LNCAP (cell line): Measurements from ENCODE around the gene PAEP.

Experiments
- TF ChIP-seq, protein P1 (sequence below): fragments of 450-650 bp; IDR thresholded peaks from 2 replicates; pipeline ENCODE4 v1.5.1; 2017; ENCODE audit warnings: mild to moderate bottlenecking

The PAEP gene

DNA sequence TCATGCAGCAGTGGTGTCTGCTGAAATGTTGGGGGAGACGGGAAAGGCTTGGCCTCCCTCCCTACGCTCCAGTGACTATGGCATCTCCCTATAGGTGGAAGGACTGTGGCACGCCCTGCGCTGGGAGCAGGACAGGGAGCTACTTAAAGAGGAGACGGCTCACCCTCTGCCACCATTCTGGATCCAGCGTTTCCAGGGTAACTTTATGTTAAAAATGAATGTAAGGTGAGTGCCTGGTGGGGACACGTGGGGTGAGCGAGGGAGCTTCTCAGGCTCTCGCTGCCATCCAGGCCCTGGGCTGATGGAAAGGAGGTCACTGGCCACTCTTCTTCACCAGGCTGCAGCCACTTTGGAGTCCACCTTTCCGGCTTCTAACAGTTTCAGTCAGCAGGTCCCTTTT, 15.7 kb downstream of the PAEP start:
- TF ChIP-seq, protein P1, sequence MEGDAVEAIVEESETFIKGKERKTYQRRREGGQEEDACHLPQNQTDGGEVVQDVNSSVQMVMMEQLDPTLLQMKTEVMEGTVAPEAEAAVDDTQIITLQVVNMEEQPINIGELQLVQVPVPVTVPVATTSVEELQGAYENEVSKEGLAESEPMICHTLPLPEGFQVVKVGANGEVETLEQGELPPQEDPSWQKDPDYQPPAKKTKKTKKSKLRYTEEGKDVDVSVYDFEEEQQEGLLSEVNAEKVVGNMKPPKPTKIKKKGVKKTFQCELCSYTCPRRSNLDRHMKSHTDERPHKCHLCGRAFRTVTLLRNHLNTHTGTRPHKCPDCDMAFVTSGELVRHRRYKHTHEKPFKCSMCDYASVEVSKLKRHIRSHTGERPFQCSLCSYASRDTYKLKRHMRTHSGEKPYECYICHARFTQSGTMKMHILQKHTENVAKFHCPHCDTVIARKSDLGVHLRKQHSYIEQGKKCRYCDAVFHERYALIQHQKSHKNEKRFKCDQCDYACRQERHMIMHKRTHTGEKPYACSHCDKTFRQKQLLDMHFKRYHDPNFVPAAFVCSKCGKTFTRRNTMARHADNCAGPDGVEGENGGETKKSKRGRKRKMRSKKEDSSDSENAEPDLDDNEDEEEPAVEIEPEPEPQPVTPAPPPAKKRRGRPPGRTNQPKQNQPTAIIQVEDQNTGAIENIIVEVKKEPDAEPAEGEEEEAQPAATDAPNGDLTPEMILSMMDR: no peak

DNA sequence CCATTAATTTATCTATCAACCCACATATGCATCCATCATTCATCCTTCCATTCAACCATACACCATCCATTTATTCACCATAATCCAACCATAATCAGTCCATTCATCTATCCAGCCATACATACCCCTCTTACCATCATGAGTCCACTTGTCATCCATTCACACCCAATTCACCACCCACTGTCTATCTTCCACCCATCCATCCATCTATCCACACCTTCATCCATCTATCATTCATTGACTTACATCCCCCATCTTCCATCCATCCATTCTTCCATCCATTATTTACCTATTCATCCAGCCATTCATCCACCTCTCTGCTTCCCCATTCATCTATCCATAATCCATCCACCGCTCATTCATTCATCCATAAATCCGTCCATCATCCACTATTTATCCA, 17.8 kb downstream of the PAEP start:
- TF ChIP-seq, protein P1: no peak

DNA sequence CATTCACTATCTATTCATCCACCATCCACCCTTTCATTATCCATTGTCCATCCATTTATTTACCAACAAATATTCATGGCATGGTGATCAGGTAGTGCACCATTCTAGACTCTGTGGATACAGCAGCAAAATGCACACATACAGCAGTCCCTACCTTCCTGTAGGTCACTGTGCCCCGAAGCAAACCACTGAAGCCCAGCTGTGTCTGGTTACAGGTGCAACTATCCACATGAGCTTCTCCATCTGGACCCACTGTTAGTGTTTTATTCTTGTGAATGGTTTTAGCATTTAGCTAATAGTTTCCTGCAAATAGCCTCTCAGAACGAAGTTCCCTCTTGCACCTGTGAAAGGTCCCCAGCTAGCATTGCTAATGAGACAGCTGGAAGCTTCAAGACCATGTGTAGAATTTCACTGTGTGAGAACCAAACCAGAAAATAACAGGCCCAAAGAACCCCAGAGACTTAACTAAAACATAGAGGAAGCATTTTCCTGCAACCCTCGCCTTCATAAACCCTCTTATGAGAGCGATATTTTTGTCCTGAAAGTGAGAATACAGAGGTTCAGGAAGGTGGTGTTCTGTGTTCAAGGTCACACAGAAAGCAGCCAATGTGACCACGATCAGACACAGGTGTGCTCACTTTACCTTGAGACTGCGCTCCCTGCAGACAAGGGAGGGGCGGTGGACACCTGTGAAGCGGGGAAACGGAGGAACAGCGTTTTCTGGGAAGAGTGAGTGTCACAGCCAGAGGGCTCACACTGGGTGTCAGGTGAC, 18.5 kb downstream of the PAEP start:
- TF ChIP-seq, protein P1: no peak

DNA sequence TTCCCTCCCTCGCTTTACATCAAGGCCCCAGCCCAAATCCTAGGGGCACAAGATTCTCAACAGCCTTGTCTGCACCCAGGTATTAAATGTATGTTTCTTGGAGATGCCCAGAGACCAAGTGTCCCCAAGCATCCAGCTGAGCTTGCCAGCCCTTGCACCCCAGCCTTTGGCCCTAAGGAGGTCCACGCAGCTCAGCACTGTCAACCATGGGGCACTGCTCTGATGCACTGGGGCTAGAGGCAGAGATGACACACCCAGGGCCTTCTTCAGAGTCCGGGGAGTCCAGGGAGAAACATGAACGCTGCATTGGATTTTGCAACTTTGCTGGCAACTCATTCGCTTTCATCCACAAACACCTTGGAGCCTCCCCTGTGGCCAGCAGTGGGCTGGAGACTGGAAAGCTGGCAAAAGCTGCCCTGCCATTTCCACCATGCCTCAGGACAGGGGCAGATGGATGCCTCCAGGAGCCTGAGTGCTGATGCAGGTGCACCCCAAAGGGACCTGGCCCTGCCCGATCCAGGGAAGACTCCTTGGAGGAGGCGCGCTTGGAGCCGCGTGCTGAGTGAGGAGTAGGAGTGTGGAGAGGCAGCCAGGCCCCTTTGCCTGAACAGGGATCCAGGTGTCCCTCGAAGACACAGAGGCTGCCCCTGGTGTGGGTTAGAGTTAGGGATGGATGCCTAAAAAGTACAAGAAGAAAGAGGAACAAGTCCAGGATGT, 19.3 kb downstream of the PAEP start:
- TF ChIP-seq, protein P1: no peak

DNA sequence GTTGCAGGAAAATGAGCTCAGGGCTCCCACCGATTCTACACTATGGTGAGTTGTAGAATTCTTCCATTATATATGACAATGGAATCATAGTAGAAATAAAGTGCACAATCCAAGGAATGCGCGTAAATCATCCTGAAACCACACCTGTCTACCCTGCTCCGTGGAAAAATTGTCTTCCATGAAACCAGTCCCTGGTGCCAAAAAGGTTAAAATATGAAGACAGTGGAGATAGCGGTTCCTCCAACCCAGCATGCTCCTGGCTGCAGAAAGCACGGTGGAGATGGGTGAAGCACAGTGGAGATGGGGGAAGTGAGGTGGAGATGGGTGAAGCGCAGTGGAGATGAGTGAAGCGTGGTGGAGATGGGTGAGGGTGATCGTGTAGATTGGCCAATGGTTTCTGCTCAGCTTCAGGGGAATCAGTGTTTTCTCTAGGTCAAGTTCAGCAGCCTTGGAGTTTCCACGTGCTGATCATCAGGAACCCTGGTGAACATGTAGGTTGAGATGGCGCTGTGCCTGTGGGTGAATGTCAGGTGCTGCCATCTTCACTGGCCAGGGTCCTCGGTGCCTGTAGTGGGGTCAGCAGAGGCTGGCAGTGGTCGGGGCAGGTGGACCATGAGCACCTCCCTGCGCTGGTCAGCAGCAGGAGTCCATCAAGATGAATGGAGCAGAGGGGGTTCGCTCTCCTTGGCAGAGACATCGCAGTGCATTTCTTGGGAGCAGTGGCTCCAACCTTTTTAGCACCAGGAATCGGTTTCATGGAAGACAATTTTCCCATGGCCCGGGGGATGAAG, 20.3 kb downstream of the PAEP start:
- TF ChIP-seq, protein P1: no peak

DNA sequence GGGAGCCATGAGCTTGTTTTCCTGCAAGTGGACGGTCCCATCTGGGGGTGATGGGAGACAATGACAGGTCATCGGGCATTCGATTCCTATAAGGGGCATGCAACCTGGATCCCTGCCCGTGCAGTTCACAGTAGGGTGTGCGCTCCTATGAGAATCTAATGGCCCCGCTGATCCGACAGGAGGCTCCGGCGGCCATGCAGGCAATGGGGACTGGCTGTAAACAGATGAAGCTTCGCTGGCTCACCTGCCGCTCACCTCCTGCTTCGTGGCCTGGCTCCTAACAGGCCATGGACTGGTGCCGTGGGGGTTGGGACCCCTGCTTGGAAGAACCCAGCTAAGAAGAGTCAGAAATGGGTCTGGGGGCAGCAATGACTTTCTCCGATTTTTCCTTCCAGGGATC, 21.0 kb downstream of the PAEP start:
- TF ChIP-seq, protein P1: no peak

DNA sequence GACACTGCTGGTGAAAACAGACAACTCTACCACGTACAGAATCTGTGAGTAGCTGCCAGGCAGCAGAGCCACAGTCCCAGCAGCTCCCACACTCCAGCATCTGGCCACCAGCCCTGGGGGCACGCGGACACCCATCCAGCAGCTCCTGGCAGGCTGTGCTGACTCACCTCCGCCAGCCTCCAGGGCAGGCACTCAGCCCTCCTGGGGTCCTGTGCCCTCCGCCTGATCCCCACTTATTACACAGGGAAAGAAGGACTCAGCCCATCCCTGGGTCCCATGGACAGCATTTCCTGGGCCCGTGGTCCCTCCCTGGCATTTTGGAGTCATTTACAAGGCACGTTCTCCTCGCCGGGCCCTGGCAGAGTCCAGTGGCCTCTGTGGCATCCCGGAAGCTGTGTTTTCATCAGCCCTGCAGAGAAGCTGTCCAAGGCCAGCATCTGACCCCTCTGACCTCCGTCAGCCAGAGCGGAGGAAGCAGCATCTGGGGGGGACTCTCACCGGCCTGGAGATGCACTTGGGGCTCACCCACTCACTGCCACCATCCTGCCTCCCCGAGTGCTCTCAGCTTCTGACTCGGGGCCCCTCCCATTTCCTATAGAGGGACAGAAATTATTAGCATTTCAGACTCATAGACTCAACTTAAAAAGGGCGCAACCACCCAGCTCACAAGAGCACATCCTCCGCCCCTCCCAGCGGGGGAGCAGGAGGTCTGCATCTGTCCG, 21.6 kb downstream of the PAEP start:
- TF ChIP-seq, protein P1: no peak
